ENCODE results near the gene FDX1.

DNA sequence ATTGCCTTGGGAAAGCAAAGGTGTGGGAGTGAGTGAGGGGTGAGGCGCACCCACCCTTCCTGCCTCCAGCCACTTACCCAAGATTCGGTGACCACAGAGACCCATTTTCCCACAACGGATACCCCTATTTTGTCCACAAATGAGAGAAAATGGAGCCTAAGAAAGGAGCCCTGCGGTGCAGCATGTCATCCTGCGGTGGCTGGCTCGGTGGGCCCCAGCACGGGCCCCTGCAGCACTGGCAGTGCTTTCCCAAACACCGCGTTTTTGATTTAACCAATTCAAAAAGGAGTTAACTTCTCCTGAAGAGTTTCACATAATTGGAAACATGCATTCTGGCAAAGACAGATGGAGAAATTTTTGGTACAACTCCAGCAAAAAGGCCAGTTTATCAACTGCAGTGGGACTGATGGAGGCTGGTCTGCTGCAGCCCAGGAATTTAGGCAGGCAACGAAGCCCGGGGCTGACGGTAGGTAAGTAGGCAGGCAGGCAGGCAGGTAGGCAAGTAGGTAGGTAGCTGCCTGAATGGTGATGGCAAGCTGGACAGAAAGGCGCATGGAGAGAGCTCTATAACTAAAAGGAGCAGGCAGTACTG, 84.2 kb downstream of the FDX1 start:
- no peak for TF ChIP-seq CTCF (conservative IDR thresholded peaks at IDR 0.05; ENCODE audit: low read length)
- TF ChIP-seq EZH2phosphoT487 (IDR thresholded peaks at IDR 0.05; ENCODE audit: borderline replicate concordance, low read depth, low read length): no peak

Measured in OCI-LY7 (cell line).